H1 (cell line): ENCODE data around the gene MYLK. TPM values are rescaled to one million over a fixed set of nuclear protein-coding genes. Genes with fewer than 3 reads are reported as not detected.

ENCODE experiments used
- CTCF ChIA-PET: fragments of 300-600 bp; sonication (Branson Sonifier 250); formaldehyde crosslinking; loops from one replicate; lab custom pipeline; 2021; ENCODE audit not compliant: partially characterized antibody; lab: Charles Lee
- POLR2A ChIA-PET: fragments of 300-600 bp; sonication (Branson Sonifier 250); formaldehyde crosslinking; loops from one replicate; lab custom pipeline; 2021; ENCODE audit warnings: inconsistent platforms; ENCODE audit not compliant: partially characterized antibody; lab: Charles Lee
- DNase-seq, 2 experiments: peaks; one replicate each; pipeline versions ENCODE4 v3.0.0 to v3.0.0-alpha.2; 2010 to 2022; ENCODE audit warnings: low spot score in 2 of 2, low read depth in 1 of 2, mixed read lengths in 1 of 2
- FAIRE-seq: peaks from 2 replicates; lab custom pipeline; 2011; peaks lifted over from hg19 to GRCh38; lab: Jason Lieb, UNC
- H2AFZ ChIP-seq: 2 replicates; pipeline ENCODE4 v1.8.1; 2012; ENCODE audit warnings: low read length, inconsistent platforms
- H2AK5ac ChIP-seq: 2 replicates; pipeline ENCODE4 v1.6.1; 2013; ENCODE audit warnings: low read depth, low read length
- H2BK120ac ChIP-seq: replicated peaks from 2 replicates; pipeline ENCODE3; 2013; ENCODE audit warnings: low read depth, low read length, inconsistent platforms
- H2BK12ac ChIP-seq: 2 replicates; pipeline ENCODE4 v1.6.1; 2013; ENCODE audit warnings: low read depth, low read length
- H2BK15ac ChIP-seq: 2 replicates; pipeline ENCODE4 v1.6.1; 2013; ENCODE audit warnings: low read length
- H2BK20ac ChIP-seq: 2 replicates; pipeline ENCODE4 v1.6.1; 2013; ENCODE audit warnings: low read length
- H2BK5ac ChIP-seq: 2 replicates; pipeline ENCODE4 v1.6.1; 2013; ENCODE audit warnings: low read depth, low read length
- H3K14ac ChIP-seq: 2 replicates; pipeline ENCODE4 v1.6.1; 2013; ENCODE audit warnings: inconsistent platforms; ENCODE audit not compliant: insufficient read length
- H3K18ac ChIP-seq: 2 replicates; pipeline ENCODE4 v1.6.1; 2013; ENCODE audit warnings: low read length; ENCODE audit errors: extremely low read depth
- H3K23ac ChIP-seq: 2 replicates; pipeline ENCODE4 v1.6.1; 2013; ENCODE audit warnings: inconsistent platforms; ENCODE audit not compliant: insufficient read length
- H3K23me2 ChIP-seq: 2 replicates; pipeline ENCODE4 v1.6.1; 2013; ENCODE audit warnings: low read depth, low read length
- H3K27ac ChIP-seq: 2 replicates; pipeline ENCODE4 v1.6.1; 2011; ENCODE audit warnings: low read depth, low read length, inconsistent platforms
- H3K27me3 ChIP-seq, 4 experiments: replicated peaks in 1 of 4; 1 replicate in 1 of 4; 2 replicates in 3 of 4; pipeline versions ENCODE4 v1.6.1 to v1.8.1; 2011 to 2013; ENCODE audit warnings: low read length in 3 of 4, mild to moderate bottlenecking in 3 of 4, inconsistent platforms in 2 of 4, mixed read lengths in 2 of 4, moderate library complexity in 1 of 4; ENCODE audit not compliant: control insufficient read depth in 3 of 4, insufficient read depth in 3 of 4; ENCODE audit errors: extremely low read depth in 1 of 4
- H3K36me3 ChIP-seq, 4 experiments: 2 replicates each; pipeline versions ENCODE4 v1.6.1 to v1.8.1; 2011 to 2013; ENCODE audit warnings: mild to moderate bottlenecking in 4 of 4, low read length in 3 of 4, moderate library complexity in 2 of 4, control low read depth in 1 of 4, inconsistent platforms in 1 of 4; ENCODE audit not compliant: insufficient read depth in 4 of 4, control insufficient read depth in 2 of 4
- H3K4ac ChIP-seq: replicated peaks from 2 replicates; pipeline ENCODE3; 2013; ENCODE audit warnings: low read length, low read depth, mixed read lengths, inconsistent platforms; ENCODE audit not compliant: insufficient read length
- H3K4me1 ChIP-seq, 4 experiments: replicated peaks in 1 of 4; 1 replicate in 1 of 4; 2 replicates in 3 of 4; pipeline versions ENCODE4 v1.6.1 to v1.8.1; 2011 to 2013; ENCODE audit warnings: low read length in 3 of 4, inconsistent platforms in 2 of 4, mixed read lengths in 1 of 4; ENCODE audit not compliant: insufficient read depth in 4 of 4, control insufficient read depth in 3 of 4
- H3K4me2 ChIP-seq, 2 experiments: 2 replicates each; pipeline versions ENCODE4 v1.6.1 to v1.8.1; 2011 to 2013; ENCODE audit warnings: low read depth in 2 of 2, low read length in 2 of 2, control low read depth in 1 of 2, inconsistent platforms in 1 of 2, mild to moderate bottlenecking in 1 of 2; ENCODE audit not compliant: insufficient read depth in 1 of 2
- H3K4me3 ChIP-seq, 4 experiments: fragments of 200-600, 300-600 bp in 1 of 4; sonication (generic), shearing (Covaris generic), sonication (Bioruptor Twin) in 1 of 4; 2 replicates each; pipeline versions ENCODE4 v1.5.1 to v1.8.1; 2011 to 2016; ENCODE audit warnings: low read length in 4 of 4, low read depth in 3 of 4, control low read depth in 2 of 4, inconsistent platforms in 2 of 4, mild to moderate bottlenecking in 2 of 4, mixed read lengths in 1 of 4, moderate library complexity in 1 of 4; ENCODE audit not compliant: insufficient read depth in 2 of 4; ENCODE audit errors: extremely low read depth in 1 of 4
- H3K56ac ChIP-seq: replicated peaks from 2 replicates; pipeline ENCODE3; 2013; ENCODE audit warnings: low read depth, mild to moderate bottlenecking, mixed read lengths, low read length, inconsistent platforms; ENCODE audit not compliant: insufficient read length
- H3K79me1 ChIP-seq: 2 replicates; pipeline ENCODE4 v1.6.1; 2013; ENCODE audit warnings: low read depth, low read length, control low read depth
- H3K79me2 ChIP-seq, 2 experiments: 2 replicates each; pipeline versions ENCODE4 v1.6.1 to v1.8.1; 2012 to 2013; ENCODE audit warnings: low read length in 2 of 2, mild to moderate bottlenecking in 2 of 2, inconsistent platforms in 1 of 2; ENCODE audit not compliant: insufficient read depth in 2 of 2, control insufficient read depth in 1 of 2
- H3K9ac ChIP-seq, 4 experiments: replicated peaks in 1 of 4; 1 replicate in 1 of 4; 2 replicates in 3 of 4; pipeline versions ENCODE4 v1.6.1 to v1.8.1; 2011 to 2013; ENCODE audit warnings: low read depth in 3 of 4, low read length in 3 of 4, control low read depth in 2 of 4, mild to moderate bottlenecking in 2 of 4, moderate library complexity in 2 of 4, inconsistent platforms in 1 of 4; ENCODE audit errors: extremely low read depth in 1 of 4
- H3K9me3 ChIP-seq, 2 experiments: 2 replicates each; pipeline versions ENCODE4 v1.6.1 to v1.8.1; 2012 to 2013; ENCODE audit warnings: mild to moderate bottlenecking in 2 of 2, moderate library complexity in 2 of 2, control low read depth in 1 of 2, inconsistent platforms in 1 of 2, low read depth in 1 of 2, low read length in 1 of 2, mixed read lengths in 1 of 2; ENCODE audit not compliant: insufficient read depth in 2 of 2
- H4K20me1 ChIP-seq, 2 experiments: replicated peaks in 1 of 2; 2 replicates each; pipeline versions ENCODE3 to v1.8.1; 2011 to 2013; ENCODE audit warnings: inconsistent platforms in 2 of 2, low read length in 2 of 2, mild to moderate bottlenecking in 1 of 2; ENCODE audit not compliant: insufficient read depth in 2 of 2, control insufficient read depth in 1 of 2
- H4K5ac ChIP-seq: 2 replicates; pipeline ENCODE4 v1.6.1; 2013; ENCODE audit warnings: low read length, low read depth, mixed read lengths, inconsistent platforms; ENCODE audit not compliant: insufficient read length
- H4K8ac ChIP-seq: 2 replicates; pipeline ENCODE4 v1.8.0; 2013; ENCODE audit warnings: mild to moderate bottlenecking, moderate library complexity, low read length, inconsistent platforms; ENCODE audit not compliant: insufficient read depth; ENCODE audit errors: extremely low read depth
- H4K91ac ChIP-seq: replicated peaks from 2 replicates; pipeline ENCODE3; 2013; ENCODE audit warnings: low read length, mixed read lengths, inconsistent platforms; ENCODE audit not compliant: insufficient read length
- CHD1 ChIP-seq: IDR thresholded peaks from 2 replicates; pipeline ENCODE4 v1.6.1; 2012; ENCODE audit warnings: low read depth, low read length, improper control_type of control experiment
- SP2 ChIP-seq: IDR thresholded peaks from 2 replicates; pipeline ENCODE4 v1.6.1; 2012; ENCODE audit warnings: mild to moderate bottlenecking, low read length, inconsistent platforms
- WGBS, 2 experiments: shearing (Covaris generic) in 1 of 2; methylation state at CpG; one replicate each; pipeline versions ENCODE4 v1.1.6 to v1.1.7; 2013 to 2015; ENCODE audit warnings: low lambda C conversion rate in 2 of 2, mixed read lengths in 2 of 2, inconsistent platforms in 1 of 2, low coverage in 1 of 2, missing lambda C conversion rate in 1 of 2; ENCODE audit not compliant: insufficient replicate concordance in 2 of 2, insufficient coverage in 1 of 2, insufficient read length in 1 of 2; ENCODE audit errors: extremely low coverage in 1 of 2, missing lambda C conversion rate in 1 of 2; 5-methylcytosine and 5-hydroxymethylcytosine counted together
- polyA plus RNA-seq, 7 experiments: library from polyadenylated mRNA; depleted of rRNA in 3 of 7; stranded (reverse) in 5 of 7; unstranded in 2 of 7; fragments of >200 nt in 5 of 7; fragments of 200-250 nt in 2 of 7; gene quantifications; 1 replicate in 5 of 7; 2 replicates in 1 of 7; 4 replicates in 1 of 7; pipeline versions ENCODE4 v1.2.1 to v1.2.3, GENCODE V29; 2011 to 2013; ENCODE audit warnings: missing spikeins in 2 of 7, mixed read lengths in 2 of 7
- total RNA-seq: library from RNA; stranded (reverse); fragmentation: NEBNext Ultra II Directional; extraction: Animal tissue kit (Norgen Biotek cat#: 25700); gene quantifications from 2 replicates; pipeline ENCODE4 v1.2.1, GENCODE V29; 2021

MYLK gene
- total and polyA plus RNA-seq, 2 of the 8 experiments (the other 6 are each of a cell fraction or from before 2014, with no cell fraction given): 11.6 to 21.3 TPM

DNA sequence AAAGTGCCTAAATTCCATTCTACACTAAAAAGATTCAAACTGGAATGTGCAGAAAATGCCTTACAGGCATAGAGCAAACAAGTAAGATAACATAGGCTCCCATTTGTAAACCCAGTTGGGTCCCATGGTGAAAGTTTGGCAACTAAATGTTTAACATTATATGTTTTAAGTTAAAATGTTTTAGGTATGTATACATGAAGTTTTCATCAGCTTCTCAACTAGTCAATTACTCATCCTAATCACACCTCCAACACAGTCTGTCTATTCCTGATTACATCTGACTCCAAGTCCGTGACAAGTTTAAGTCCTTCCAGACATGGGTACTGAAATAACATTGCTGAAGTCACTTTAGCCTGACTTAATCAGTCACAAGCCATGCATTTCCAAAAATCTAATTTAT is 25.0 kb downstream of the MYLK start:
- TF ChIP-seq SP2: no peak
- TF ChIP-seq CHD1: no peak
- TF ChIP-seq, all 59 proteins: peak for 0
- Histone ChIP-seq H3K4ac (no peak overlapping the region), H3K18ac (no peak overlapping the region), H2BK20ac (no peak overlapping the region), H2AK5ac (no peak overlapping the region), H3K4me2 (no peak overlapping the region), H3K36me3 (no peaks in the 10 kb centered on the region), H2BK12ac (no peak overlapping the region), H2BK120ac (no peak overlapping the region), H3K79me2 (no peaks in the 10 kb centered on the region), H3K56ac (no peak overlapping the region), H3K4me1 (no peaks in the 10 kb centered on the region), H3K27ac (no peak overlapping the region), H3K9me3 (no peaks in the 10 kb centered on the region), H3K23ac (no peak overlapping the region), H3K4me3 (no peak overlapping the region), H3K79me1 (no peaks in the 10 kb centered on the region; the same call in 1 of the 2 replicates), H4K8ac (no peak overlapping the region), H3K14ac (no peak overlapping the region), H3K23me2 (no peaks in the 10 kb centered on the region), H3K9ac (no peak overlapping the region), H3K27me3 (no peaks in the 10 kb centered on the region), H2BK15ac (no peak overlapping the region), H4K5ac (no peak overlapping the region), H2AFZ (no peak overlapping the region), H4K91ac (no peak overlapping the region), H2BK5ac (no peak overlapping the region), H4K20me1 (no peaks in the 10 kb centered on the region)
- no peak for DNase-seq
- 91% methylated on average over 1 of the region's 1 CpG; no CpG with 5 or more reads in 1 of the 2 experiments for WGBS, 2 experiments
- ChIA-PET POLR2A (interaction anchor here (1.4 kb wide), 1 partner anchor 11 kb away, joined by 4 read pairs; no protein-coding TSS in a partner anchor), CTCF (no interaction called here)
- no peak for FAIRE-seq
